ENCODE data around the gene ERC2. TPM values are rescaled to one million over a fixed set of nuclear protein-coding genes. Genes with fewer than 3 reads are reported as not detected.

Gene ERC2
- total and polyA plus RNA-seq, 2 donors (not counting 1 experiment from before 2014, with no cell fraction given) = 0.14 to 0.17 TPM

- H3K4me1 ChIP-seq (ENCODE audit: control insufficient read depth, extremely low read depth, insufficient read depth, low read length) = no peaks in the 10 kb centered on the region
- no peak overlapping the region for H3K4me2 ChIP-seq (ENCODE audit: extremely low read depth, insufficient read depth, low read length)
- no peak overlapping the region for H3K4me3 ChIP-seq (replicated peaks in 1 of 4; ENCODE audit: control extremely low read depth in 1 of 4, insufficient read depth in 1 of 4, low read depth in 3 of 4, low read length in 4 of 4)
- no peak overlapping the region for H3K9ac ChIP-seq (ENCODE audit: insufficient read depth, low read length)
- no peak for DNase-seq (ENCODE audit: low read depth in 2 of 2)
- H4K20me1 ChIP-seq (ENCODE audit: control insufficient read depth, extremely low read depth, insufficient read depth, low read length) = no peaks in the 10 kb centered on the region
- H3K27ac ChIP-seq (ENCODE audit: insufficient read depth, low read length) = no peak overlapping the region
- no peak for TF ChIP-seq CTCF (conservative IDR thresholded peaks at IDR 0.05 in 1 of 2, IDR thresholded peaks at IDR 0.05 in 1 of 2; ENCODE audit: low read depth in 1 of 2, low read length in 2 of 2)
- no peaks in the 10 kb centered on the region for H3K27me3 ChIP-seq (ENCODE audit: control insufficient read depth, insufficient read depth, low read length)
- no peak overlapping the region for H2AFZ ChIP-seq (ENCODE audit: low read length)
- H3K36me3 ChIP-seq (ENCODE audit: control insufficient read depth, insufficient read depth, low read length) = no peaks in the 10 kb centered on the region
- no peaks in the 10 kb centered on the region for H3K9me3 ChIP-seq (ENCODE audit: control insufficient read depth, insufficient read depth, low read depth, low read length)
- no peaks in the 10 kb centered on the region for H3K79me2 ChIP-seq (ENCODE audit: control insufficient read depth, insufficient read depth, low read length)
These were observed 97.1 kb downstream of the ERC2 start for GRCh38 chr3:56370991-56371775.

- Histone ChIP-seq H3K4me2 (ENCODE audit: extremely low read depth, insufficient read depth, low read length) (no peak overlapping the region), H3K9ac (ENCODE audit: insufficient read depth, low read length) (no peak overlapping the region), H3K4me3 (replicated peaks in 1 of 4; ENCODE audit: control extremely low read depth in 1 of 4, insufficient read depth in 1 of 4, low read depth in 3 of 4, low read length in 4 of 4) (no peak overlapping the region), H3K79me2 (ENCODE audit: control insufficient read depth, insufficient read depth, low read length) (no peaks in the 10 kb centered on the region), H4K20me1 (ENCODE audit: control insufficient read depth, extremely low read depth, insufficient read depth, low read length) (no peaks in the 10 kb centered on the region), H3K27me3 (ENCODE audit: control insufficient read depth, insufficient read depth, low read length) (no peaks in the 10 kb centered on the region), H3K9me3 (ENCODE audit: control insufficient read depth, insufficient read depth, low read depth, low read length) (no peaks in the 10 kb centered on the region), H3K36me3 (ENCODE audit: control insufficient read depth, insufficient read depth, low read length) (no peaks in the 10 kb centered on the region), H2AFZ (ENCODE audit: low read length) (no peak overlapping the region), H3K27ac (ENCODE audit: insufficient read depth, low read length) (no peak overlapping the region), H3K4me1 (ENCODE audit: control insufficient read depth, extremely low read depth, insufficient read depth, low read length) (no peaks in the 10 kb centered on the region)
- DNase-seq (ENCODE audit: low read depth in 2 of 2) = no peak
- no peak for TF ChIP-seq EZH2 (IDR thresholded peaks at IDR 0.05; ENCODE audit: low read length, missing control alignments)
- TF ChIP-seq CTCF (conservative IDR thresholded peaks at IDR 0.05 in 1 of 2, IDR thresholded peaks at IDR 0.05 in 1 of 2; ENCODE audit: low read depth in 1 of 2, low read length in 2 of 2) = no peak
These were observed 98.4 kb downstream of the ERC2 start for GRCh38 chr3:56369914-56370313.

- no peak overlapping the region for H2AFZ ChIP-seq (ENCODE audit: low read length)
- no peak for TF ChIP-seq EZH2 (IDR thresholded peaks at IDR 0.05; ENCODE audit: low read length, missing control alignments)
- TF ChIP-seq CTCF (conservative IDR thresholded peaks at IDR 0.05 in 1 of 2, IDR thresholded peaks at IDR 0.05 in 1 of 2; ENCODE audit: low read depth in 1 of 2, low read length in 2 of 2) = no peak
- no peaks in the 10 kb centered on the region for H3K4me1 ChIP-seq (ENCODE audit: control insufficient read depth, extremely low read depth, insufficient read depth, low read length)
- no peaks in the 10 kb centered on the region for H3K79me2 ChIP-seq (ENCODE audit: control insufficient read depth, insufficient read depth, low read length)
- H3K27me3 ChIP-seq (ENCODE audit: control insufficient read depth, insufficient read depth, low read length) = no peaks in the 10 kb centered on the region
- H3K9ac ChIP-seq (ENCODE audit: insufficient read depth, low read length) = no peak overlapping the region
- no peak overlapping the region for H3K4me3 ChIP-seq (replicated peaks in 1 of 4; ENCODE audit: control extremely low read depth in 1 of 4, insufficient read depth in 1 of 4, low read depth in 3 of 4, low read length in 4 of 4)
- no peaks in the 10 kb centered on the region for H3K9me3 ChIP-seq (ENCODE audit: control insufficient read depth, insufficient read depth, low read depth, low read length)
- H4K20me1 ChIP-seq (ENCODE audit: control insufficient read depth, extremely low read depth, insufficient read depth, low read length) = no peaks in the 10 kb centered on the region
- no peak overlapping the region for H3K27ac ChIP-seq (ENCODE audit: insufficient read depth, low read length)
- no peak for DNase-seq (ENCODE audit: low read depth in 2 of 2)
- H3K4me2 ChIP-seq (ENCODE audit: extremely low read depth, insufficient read depth, low read length) = no peak overlapping the region
- no peaks in the 10 kb centered on the region for H3K36me3 ChIP-seq (ENCODE audit: control insufficient read depth, insufficient read depth, low read length)
These were observed 99.4 kb downstream of the ERC2 start for GRCh38 chr3:56368846-56369245.

All from fibroblast of lung (primary cell).